ENCODE data around the gene PSMG1.

DNA sequence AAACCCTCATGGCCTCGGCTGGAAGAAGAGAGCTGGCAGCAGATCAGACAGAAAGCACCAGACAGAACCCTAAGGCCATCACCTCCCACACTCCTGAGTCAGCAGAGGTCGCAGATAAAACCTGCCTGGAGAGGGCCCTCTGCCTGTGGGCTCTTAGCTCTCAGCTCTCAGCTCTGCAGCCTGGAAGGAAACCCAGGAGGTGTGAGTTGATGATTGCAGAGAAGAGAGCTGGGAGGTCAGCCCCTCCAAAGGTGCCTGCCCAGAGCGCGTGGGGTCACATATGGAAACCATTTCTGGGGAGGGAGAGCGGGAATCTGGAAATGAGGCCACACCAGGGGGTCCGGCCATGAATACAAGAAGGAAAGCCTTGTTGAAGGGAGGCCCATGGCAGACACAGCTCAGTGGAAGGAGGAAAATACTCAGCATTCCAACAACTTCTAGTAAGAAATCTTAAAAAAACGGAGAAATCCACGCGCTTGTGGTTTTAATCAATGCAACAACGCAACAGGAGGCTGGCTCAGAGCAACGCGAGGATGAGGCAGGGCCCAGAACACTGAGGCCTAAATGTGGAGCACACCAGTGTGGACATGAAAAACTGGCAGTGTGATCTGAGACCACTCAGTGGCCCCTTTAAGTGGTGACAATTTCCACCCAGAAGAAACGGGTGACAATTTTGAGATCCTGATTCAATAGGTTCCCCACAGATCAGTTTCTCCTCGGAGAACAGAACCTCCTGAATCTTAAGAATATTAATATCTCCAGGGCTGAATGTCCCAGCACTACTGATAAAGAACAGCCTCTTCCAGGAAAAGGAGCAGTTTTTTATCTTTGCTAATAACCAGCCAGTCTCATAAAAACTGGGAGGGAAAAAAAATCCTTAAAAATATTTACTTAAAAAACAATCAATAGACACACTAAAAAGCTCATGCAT lies 45.7 kb downstream of the PSMG1 start:
- TF ChIP-seq YY1 (IDR thresholded peaks at IDR 0.05; ENCODE audit: low read depth), result no peak
- TF ChIP-seq CEBPB (IDR thresholded peaks at IDR 0.05), result no peak
- no peak for TF ChIP-seq USF1 (IDR thresholded peaks at IDR 0.05)
- TF ChIP-seq, protein P1, sequence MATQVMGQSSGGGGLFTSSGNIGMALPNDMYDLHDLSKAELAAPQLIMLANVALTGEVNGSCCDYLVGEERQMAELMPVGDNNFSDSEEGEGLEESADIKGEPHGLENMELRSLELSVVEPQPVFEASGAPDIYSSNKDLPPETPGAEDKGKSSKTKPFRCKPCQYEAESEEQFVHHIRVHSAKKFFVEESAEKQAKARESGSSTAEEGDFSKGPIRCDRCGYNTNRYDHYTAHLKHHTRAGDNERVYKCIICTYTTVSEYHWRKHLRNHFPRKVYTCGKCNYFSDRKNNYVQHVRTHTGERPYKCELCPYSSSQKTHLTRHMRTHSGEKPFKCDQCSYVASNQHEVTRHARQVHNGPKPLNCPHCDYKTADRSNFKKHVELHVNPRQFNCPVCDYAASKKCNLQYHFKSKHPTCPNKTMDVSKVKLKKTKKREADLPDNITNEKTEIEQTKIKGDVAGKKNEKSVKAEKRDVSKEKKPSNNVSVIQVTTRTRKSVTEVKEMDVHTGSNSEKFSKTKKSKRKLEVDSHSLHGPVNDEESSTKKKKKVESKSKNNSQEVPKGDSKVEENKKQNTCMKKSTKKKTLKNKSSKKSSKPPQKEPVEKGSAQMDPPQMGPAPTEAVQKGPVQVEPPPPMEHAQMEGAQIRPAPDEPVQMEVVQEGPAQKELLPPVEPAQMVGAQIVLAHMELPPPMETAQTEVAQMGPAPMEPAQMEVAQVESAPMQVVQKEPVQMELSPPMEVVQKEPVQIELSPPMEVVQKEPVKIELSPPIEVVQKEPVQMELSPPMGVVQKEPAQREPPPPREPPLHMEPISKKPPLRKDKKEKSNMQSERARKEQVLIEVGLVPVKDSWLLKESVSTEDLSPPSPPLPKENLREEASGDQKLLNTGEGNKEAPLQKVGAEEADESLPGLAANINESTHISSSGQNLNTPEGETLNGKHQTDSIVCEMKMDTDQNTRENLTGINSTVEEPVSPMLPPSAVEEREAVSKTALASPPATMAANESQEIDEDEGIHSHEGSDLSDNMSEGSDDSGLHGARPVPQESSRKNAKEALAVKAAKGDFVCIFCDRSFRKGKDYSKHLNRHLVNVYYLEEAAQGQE (IDR thresholded peaks at IDR 0.05; ENCODE audit: low read depth), result no peak
- no peak for TF ChIP-seq TAF1 (IDR thresholded peaks at IDR 0.05; ENCODE audit: low read depth)
- TF ChIP-seq TEAD4 (IDR thresholded peaks at IDR 0.05), result no peak
- no peak for TF ChIP-seq EP300 (IDR thresholded peaks at IDR 0.05; ENCODE audit: borderline replicate concordance)
- no peak for TF ChIP-seq RAD21 (IDR thresholded peaks at IDR 0.05; ENCODE audit: low read depth)
- TF ChIP-seq MAX (IDR thresholded peaks at IDR 0.05), result no peak
